GM21528 (cell line): Measurements from ENCODE around the gene TAF1A.

Experiments
- ATAC-seq: cut with Tn5 transposase; IDR thresholded peaks from one replicate; pipeline ENCODE4 v1.9.1; 2021; ENCODE audit warnings: mild to moderate bottlenecking, moderate library complexity; ENCODE audit not compliant: unreplicated experiment, low FRiP score

TAF1A gene

GRCh38 chr1:222600281-222600680 is 10.5 kb upstream of the TAF1A start:
- no peak for ATAC-seq

GRCh38 chr1:222596696-222597095 is 7.0 kb upstream of the TAF1A start:
- ATAC-seq: no peak

DNA sequence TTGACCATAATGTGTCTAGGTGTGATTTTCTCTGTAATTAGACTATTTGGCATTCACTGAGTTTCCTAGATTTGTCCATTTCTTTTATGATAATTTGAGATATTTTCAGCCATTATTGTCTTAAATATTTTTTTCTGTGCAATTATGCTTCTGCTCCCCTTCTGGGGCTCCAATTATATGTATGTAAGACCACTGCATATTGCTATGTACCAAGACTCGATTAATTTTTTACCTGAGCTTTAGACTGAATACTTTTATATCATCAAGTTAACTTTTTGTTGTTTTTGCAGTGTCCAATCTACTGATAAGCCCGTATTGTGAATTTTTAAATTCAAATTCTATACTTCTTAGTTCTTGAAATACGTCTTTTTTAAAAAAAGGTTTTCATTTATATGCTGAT is 5.1 kb upstream of the TAF1A start:
- ATAC-seq: no peak

DNA sequence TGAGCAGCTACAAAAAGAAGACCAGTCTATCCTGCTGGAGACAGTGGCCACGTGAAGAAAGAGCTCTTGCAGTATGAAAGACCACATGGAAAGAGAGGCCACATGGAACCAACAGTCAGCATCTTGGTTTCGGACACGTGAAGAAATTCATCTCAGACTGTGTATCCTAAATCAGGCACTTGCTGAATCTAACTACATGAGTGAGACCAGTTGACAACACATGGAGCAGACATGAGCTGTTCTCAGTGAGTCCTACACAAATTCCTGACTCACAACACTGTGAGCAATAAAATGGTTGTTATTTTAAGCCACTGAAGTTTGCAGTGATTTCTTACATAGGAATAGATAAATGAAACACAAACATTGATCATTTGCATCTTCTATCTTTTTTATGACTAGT is 2.4 kb upstream of the TAF1A start:
- ATAC-seq: no peak

- ATAC-seq: no peak
Observed at GRCh38 chr1:222588135-222588534, 1.6 kb downstream of the TAF1A start.

DNA sequence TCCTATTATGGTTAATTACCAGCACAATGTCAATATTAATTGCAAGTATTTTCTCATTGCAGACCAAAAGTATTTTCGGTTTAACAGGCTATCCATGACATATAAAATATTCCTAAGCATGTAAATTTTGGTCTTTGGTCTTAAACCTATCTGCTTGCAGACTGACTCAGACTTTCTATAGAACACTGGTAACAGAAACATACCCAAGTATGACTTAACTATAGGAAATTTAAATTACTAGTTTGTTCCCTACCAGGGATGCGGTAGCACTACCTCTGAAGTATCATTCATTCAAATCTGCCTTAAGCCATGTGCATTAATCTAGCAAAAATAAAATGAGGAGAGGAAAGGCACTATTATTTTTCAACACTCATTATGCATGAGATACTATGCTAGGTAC is 2.9 kb downstream of the TAF1A start:
- no peak for ATAC-seq

GRCh38 chr1:222583079-222583478 is 6.7 kb downstream of the TAF1A start:
- ATAC-seq: peak; percentile 88

DNA sequence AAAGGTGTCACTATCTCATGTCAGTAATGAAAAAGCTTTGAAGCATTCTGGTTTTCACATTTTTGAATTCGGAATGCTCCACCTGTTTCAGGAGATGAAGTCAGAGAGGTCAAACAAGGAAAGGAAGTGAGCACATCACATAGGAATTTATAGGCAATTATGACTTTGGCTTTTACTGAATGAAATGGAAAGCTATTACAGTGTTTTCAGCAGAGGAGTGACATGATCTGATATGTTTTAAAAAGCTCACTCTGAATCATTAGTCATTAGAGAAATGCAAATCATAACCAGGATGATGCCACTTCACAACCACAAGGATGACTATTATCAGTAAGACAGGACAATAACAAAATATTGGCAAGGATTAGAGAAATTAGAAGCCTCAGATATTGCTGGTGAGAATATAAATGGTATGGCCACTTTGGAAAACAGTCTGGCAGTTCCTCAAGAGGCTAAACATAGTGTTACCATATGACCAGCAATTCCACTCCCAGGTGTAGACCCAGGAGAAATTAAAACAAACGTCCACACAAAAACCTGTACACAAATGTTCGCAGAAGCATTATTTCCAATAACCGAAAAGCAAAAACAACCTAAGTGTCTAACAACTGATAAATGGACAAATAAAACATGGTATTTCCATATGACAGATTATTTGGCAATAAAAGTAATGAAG is 7.5 kb downstream of the TAF1A start:
- ATAC-seq: peak; percentile 39

DNA sequence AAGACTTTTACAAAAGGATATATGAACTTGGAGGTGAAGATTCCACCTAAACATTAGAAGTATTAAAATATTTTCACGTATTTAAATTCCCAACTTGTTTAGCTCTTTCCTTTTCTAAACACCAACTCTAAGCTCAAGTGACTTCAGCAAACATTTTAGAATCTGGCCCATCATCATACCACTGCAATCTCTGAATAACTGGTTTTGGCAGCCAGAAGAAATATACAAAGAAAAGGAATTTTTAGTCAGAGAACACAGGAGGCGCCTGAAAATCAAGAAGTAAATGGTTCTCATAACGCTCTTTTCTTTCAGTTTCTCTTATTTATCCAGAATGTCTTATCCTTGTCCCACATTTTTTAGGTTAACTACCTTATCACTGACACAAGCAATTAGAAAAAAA is 10.4 kb downstream of the TAF1A start:
- no peak for ATAC-seq

GRCh38 chr1:222570837-222571236 is 18.9 kb downstream of the TAF1A start:
- ATAC-seq: no peak

GRCh38 chr1:222561656-222562055 is 28.1 kb downstream of the TAF1A start:
- no peak for ATAC-seq

GRCh38 chr1:222557574-222557973 is 32.2 kb downstream of the TAF1A start:
- ATAC-seq: no peak

DNA sequence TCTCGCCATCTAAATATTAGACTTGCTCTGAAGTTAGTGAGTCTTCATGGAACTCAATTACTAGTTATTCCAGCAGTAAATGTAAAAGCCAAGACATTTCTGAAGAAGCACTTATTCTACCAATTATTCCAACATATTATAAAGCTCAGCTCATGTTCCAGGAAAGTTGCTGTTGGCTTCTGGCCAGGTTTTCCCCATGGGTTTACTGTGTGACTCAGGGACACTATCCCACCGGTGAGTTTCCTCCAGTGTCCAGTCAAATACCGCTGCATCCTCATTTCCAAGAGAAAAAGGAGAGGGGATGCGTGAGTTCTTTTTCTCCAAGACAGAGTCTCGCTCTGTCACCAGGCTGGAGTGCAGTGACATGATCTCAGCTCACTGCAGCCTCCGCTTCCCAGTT is 32.6 kb downstream of the TAF1A start:
- ATAC-seq: no peak

DNA sequence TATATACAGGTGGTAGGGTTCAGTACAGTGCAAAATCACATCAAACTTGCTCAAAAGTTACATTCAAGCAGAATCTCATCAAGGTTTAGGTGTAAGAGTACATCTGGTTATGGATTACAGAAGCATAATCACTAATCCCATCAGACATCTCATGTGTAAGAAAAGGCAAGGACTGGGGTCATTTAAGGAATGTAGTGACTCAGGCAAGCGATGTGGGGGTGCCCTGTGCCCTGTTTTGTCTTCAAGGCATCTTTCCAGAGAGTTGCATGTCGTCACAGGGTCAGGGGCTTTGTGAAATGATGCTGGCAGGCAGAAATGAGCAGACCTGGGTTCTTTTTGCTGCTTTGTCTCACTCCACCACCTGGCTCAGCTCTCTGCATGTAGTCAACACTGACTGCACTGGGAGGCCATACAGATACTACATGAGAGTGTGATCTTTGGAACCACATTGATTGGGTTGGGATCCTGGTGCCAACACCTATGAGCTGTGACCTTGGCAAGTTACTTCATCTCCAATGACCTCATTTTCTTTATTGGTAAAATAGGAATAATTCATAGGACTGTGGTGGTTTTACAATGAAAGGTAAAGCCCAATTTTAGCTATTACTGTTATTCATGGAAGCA is 33.6 kb downstream of the TAF1A start:
- ATAC-seq: no peak

DNA sequence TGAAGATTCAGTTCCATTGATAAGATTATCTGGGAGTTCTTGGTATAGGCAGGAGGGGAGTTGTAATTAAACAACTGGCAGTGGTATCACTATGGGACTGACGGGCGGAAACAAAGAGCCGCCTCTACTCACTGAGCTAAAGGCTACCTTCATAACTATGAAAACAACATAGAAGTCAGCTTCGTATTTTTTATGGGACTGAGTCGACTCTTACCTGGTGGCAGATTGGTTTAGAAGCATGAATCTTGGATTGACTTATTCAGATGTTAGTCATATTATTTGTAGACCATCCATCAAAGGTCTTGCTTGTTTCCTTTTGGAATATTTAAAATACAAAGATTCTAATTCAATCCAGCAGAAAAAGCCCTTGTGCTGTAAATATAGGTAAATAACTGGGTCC is 35.6 kb downstream of the TAF1A start:
- ATAC-seq: no peak

- ATAC-seq: no peak
Observed at GRCh38 chr1:222552882-222553281, 36.9 kb downstream of the TAF1A start.

DNA sequence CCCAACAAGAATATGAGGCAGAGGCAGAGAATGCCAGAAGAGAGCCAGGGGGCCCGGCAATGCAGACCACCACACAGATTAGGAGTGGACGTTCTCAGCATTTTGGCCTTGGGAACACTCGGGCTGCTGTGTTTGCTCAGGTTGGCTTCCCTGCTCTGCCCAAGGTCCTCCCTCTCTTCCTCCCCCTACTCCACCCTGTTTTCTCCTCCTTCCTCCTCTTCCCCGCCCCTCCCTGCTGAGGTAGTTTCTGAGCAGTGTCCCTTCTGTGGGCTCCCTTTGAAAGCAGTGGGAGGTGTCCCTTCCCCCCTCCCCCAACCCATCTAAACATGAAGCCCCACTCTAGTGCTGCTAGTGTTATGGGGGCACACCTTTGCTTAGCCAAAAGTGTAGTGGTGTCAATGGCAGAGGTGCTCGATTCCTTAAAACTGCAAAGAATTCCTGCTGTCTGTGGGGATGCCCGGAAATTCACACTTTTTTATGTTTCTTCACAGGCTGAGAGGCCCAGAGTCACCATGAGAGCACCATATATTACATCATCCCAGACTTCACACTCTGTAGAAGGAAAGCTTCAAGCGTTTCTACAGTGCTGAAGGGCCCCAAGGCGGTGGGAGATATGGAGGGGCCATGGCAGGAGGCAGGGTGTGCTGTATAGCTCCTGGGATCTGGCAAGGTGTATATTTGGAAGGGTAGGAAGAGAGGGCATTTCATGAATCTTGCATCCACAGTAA is 41.6 kb downstream of the TAF1A start, which contains the start of gene HHIPL2:
Gene HHIPL2 (minus strand): TSS at position 161 of the 728 bp plus-strand sequence. CDS start 60 bp downstream, at position 101.
- no peak for ATAC-seq

GRCh38 chr1:222547260-222547614 is 42.5 kb downstream of the TAF1A start:
- no peak for ATAC-seq

- no peak for ATAC-seq
Observed at GRCh38 chr1:222546548-222547259, 43.0 kb downstream of the TAF1A start.

- ATAC-seq: no peak
Observed at GRCh38 chr1:222546091-222546490, 43.6 kb downstream of the TAF1A start.

GRCh38 chr1:222543817-222544216 is 45.9 kb downstream of the TAF1A start:
- no peak for ATAC-seq
